ENCODE measurements around the gene PITX2.

DNA sequence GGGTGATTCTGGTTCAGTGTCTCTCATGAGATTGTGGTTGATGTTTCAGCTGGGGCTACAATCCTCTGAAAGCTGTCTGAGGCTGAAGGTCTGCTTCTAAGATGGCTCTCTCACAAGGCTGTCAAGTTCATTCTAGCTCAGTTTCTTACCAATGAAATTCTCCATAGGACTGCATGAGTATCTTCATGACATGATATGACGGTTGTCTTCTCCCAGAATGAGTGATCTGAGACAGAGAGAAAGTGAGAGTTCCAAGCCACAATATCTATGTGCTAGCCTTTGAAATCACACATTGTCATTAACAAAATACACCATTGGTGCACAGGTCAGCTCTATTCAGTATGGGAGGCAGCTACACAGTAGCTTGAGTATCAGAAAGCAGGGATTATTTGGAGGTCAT lies 27.3 kb downstream of the PITX2 start:
- TF ChIP-seq, protein P1, sequence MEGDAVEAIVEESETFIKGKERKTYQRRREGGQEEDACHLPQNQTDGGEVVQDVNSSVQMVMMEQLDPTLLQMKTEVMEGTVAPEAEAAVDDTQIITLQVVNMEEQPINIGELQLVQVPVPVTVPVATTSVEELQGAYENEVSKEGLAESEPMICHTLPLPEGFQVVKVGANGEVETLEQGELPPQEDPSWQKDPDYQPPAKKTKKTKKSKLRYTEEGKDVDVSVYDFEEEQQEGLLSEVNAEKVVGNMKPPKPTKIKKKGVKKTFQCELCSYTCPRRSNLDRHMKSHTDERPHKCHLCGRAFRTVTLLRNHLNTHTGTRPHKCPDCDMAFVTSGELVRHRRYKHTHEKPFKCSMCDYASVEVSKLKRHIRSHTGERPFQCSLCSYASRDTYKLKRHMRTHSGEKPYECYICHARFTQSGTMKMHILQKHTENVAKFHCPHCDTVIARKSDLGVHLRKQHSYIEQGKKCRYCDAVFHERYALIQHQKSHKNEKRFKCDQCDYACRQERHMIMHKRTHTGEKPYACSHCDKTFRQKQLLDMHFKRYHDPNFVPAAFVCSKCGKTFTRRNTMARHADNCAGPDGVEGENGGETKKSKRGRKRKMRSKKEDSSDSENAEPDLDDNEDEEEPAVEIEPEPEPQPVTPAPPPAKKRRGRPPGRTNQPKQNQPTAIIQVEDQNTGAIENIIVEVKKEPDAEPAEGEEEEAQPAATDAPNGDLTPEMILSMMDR (IDR thresholded peaks at IDR 0.05): no peak
- TF ChIP-seq POLR2AphosphoS5 (IDR thresholded peaks at IDR 0.05) (no peak), POLR2A (IDR thresholded peaks at IDR 0.05) (no peak)
